ENCODE results near the gene RASSF7.
"Not testable (repeated sequence)": the region's sequence is repeated elsewhere in the genome, so short reads cannot be mapped to it uniquely, and the experiment has no call there.

RASSF7 gene

GRCh38 chr11:560305-561147 is at the start of gene RASSF7, which contains the start of gene LMNTD2:
Gene RASSF7, plus strand, starts transcription at chr11:560970. Its CDS starts 799 bp downstream, at chr11:561769.
Gene LMNTD2, minus strand, starts transcription at chr11:560738. Its CDS starts 22 bp downstream, at chr11:560716.
- no peak for DNase-seq

DNA sequence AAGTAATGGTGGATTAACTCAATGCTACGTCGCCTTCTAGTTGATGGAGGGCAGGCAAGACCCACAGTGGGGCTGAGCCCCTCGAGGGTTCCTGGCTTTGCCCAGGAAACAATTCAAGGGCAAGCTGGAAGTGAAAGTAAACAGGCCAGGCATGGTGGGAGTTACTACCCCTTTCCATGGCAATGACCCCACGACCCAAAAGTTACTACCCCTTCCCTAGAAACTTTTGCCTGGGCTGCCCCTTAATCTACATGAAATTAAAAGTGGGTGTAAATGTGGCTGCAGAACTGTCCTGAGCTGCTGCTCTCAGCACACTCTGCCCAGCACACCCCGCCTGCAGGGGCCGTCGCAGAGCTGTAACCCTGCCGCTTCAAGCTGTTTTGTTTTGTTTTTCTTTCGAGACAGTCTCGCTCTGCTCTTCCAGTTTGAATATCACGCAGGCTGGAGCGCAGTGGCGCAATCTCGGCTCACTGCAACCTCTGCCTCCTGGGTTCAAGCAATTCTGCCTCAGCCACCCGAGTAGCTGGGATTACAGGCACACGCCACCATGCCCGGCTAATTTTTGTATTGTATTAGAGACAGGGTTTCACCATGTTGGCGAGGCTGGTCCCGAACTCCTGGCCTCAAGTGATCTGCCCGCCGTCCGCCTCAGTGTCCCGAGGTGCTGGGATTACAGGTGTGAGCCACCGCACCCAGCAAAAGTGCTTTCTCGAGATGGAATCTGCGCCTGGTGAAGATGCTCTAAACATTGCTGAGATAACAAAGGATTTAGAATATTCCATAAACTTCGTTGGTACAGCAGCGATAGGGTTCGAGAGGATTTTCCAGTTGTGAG is 47.8 kb upstream of the RASSF7 start:
- no peak for DNase-seq

DNA sequence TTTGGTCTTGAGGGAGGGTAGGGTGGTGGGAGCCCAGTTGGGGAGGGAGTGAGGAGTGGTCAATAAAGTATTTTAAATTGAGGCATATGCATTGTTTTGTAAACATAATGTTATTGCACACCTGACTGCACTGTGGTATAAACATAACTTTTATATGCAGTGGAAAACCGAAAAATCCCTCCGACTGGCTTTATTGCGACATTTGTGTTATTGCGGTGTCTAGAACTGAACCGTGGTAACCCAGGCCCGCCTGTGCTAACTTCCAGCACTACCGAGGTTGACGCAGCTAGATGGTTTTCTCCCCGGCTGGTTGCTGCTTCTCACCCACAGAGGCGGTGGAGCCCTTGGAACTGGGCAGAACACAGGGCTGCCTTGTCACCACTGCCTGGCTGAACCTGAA is 46.2 kb upstream of the RASSF7 start:
- no peak for DNase-seq

GRCh38 chr11:515131-515530 is 45.6 kb upstream of the RASSF7 start:
- no peak for DNase-seq

DNA sequence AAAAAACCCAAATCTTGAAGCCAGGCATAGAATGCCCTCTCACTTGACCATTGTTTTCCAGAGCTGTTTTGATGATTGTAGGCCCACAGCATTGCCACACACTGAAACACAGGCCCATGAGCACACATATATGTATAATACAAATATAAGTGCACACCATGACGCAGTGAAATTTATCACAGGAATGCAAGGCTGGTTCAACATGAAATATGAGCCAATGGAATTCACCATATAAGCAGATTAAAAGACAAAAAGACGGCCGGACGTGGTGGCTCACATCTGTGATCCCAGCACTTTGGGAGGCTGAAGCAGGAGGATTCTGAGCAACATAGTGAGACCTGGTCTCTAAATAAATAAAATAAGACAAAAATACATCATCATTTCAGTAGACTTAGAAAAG is 44.4 kb upstream of the RASSF7 start:
- DNase-seq = no peak

GRCh38 chr11:516918-517685 is 43.7 kb upstream of the RASSF7 start:
- not testable (repeated sequence) for DNase-seq

- DNase-seq = no peak
These were observed 42.1 kb upstream of the RASSF7 start for GRCh38 chr11:518463-519202.

- no peak for DNase-seq
These were observed 40.2 kb upstream of the RASSF7 start for GRCh38 chr11:520428-521176.

DNA sequence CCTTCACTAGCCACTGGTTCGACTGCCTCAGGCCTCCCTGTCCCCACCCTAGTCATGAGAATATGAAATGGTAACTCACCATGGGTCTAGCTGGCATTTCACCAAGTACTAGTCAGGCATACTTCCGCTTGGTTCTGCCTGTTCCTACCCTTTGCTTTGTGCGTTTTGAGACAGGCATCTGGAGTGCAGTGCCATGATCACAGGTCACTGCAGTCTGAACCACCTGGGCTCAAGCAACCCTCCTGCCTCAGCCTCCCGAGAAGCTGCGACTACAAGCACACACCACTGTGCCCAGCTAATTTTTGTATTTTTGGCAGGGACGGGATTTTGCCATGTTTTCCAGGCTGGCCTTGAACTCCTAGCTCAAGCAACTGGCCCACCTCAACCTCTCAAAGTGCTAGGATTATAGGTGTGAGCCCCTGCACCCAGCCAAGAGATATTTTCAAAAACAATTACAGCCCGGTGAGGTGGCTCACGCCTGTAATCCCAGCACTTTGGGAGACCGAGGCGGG is 39.5 kb upstream of the RASSF7 start:
- DNase-seq = no peak

GRCh38 chr11:526192-526591 is 34.6 kb upstream of the RASSF7 start:
- DNase-seq = no peak

GRCh38 chr11:528166-528814 is 32.5 kb upstream of the RASSF7 start:
- DNase-seq = no peak

- DNase-seq = no peak
These were observed 31.7 kb upstream of the RASSF7 start for GRCh38 chr11:528815-529727.

- DNase-seq = no peak
These were observed 30.9 kb upstream of the RASSF7 start for GRCh38 chr11:529728-530411.

DNA sequence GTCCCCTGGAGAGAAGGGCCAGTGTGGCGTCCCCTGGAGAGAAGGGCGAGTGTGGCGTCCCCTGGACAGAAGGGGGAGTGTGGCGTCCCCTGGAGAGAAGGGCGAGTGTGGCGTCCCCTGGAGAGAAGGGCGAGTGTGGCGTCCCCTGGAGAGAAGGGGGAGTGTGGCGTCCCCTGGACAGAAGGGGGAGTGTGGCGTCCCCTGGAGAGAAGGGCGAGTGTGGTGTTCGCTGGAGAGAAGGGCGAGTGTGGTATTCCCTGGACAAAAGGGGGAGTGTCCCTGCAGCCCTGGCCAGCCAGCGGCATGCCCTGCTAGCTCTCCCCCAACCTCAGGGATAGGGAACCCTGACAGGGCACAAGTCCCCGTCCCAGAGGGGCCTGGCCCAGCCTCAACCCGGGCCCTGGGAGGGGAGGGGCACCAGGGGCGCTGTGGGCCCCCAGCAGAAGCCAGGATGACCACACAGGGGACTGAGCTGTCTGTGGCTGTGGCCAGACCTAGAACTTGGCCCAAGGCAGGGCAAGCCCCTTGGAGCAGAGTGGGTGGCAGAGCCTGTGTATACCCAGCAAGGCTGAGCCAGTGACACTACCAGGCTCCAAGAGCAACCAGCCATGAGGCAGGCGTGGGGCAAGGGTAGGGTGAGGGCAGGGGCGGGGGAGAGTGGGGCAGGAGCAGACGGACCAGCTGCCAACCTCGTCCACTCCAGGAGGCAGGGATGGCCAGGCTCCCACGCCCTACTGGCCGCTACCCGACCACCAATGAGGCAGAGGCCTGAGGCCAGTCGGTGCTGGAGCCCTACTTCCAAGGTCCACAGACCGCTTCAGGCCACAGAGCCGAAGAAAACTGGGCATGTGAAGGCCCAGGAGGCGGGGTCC is 29.6 kb upstream of the RASSF7 start:
- DNase-seq = no peak

GRCh38 chr11:531919-532526 is 28.7 kb upstream of the RASSF7 start:
- no peak for DNase-seq

DNA sequence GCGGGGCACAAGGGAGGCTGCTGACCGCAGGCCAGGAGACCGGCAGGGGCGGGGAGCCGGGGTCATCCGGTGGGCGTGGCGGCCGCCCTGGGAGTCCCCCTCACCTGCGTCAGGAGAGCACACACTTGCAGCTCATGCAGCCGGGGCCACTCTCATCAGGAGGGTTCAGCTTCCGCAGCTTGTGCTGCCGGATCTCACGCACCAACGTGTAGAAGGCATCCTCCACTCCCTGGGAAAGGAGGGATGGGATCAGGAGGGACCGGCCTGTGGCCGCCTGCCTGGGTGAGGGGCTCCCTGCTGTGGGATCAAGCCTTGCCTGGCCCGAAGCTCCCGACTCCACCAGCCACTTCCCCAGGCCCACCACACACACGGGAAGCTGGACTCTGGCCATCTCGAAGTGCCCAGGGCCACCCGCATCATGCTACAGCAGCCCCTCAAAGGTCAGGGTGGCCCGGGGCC is 28.2 kb upstream of the RASSF7 start:
- DNase-seq = no peak

- DNase-seq = no peak
These were observed 27.7 kb upstream of the RASSF7 start for GRCh38 chr11:532986-533585.

All from SIG-M5 (cell line).